IPS DF 6.9 (cell line): Measurements from ENCODE around the gene COA1.

ENCODE experiments used
- DNase-seq: peaks from one replicate; pipeline ENCODE4 v3.0.0-alpha.2; 2013; ENCODE audit warnings: low read depth, low spot score
- H3K27ac ChIP-seq: one replicate; pipeline ENCODE4 v1.5.1; 2013; ENCODE audit warnings: low read length, control low read depth
- H3K27me3 ChIP-seq: 2 replicates; pipeline ENCODE4 v1.6.1; 2013; ENCODE audit warnings: mild to moderate bottlenecking, low read length; ENCODE audit not compliant: control insufficient read depth, insufficient read depth
- H3K36me3 ChIP-seq: 2 replicates; pipeline ENCODE4 v1.6.1; 2013; ENCODE audit warnings: low read length; ENCODE audit not compliant: control insufficient read depth, insufficient read depth
- H3K4me1 ChIP-seq: 2 replicates; pipeline ENCODE4 v1.6.1; 2013; ENCODE audit warnings: low read length; ENCODE audit not compliant: control insufficient read depth, insufficient read depth
- H3K4me3 ChIP-seq: 2 replicates; pipeline ENCODE4 v1.5.1; 2013; ENCODE audit warnings: mild to moderate bottlenecking, low read length
- H3K9me3 ChIP-seq: 2 replicates; pipeline ENCODE4 v1.6.1; 2013; ENCODE audit warnings: low read length, inconsistent platforms; ENCODE audit not compliant: control insufficient read depth, insufficient read depth
- WGBS: extraction: QIAGEN DNeasy Blood & Tissue Kit; methylation state at CpG from one replicate; pipeline ENCODE4 v1.1.7; 2013; ENCODE audit warnings: mixed read lengths, missing lambda C conversion rate; ENCODE audit not compliant: insufficient read length, insufficient coverage; 5-methylcytosine and 5-hydroxymethylcytosine counted together

The COA1 gene

GRCh38 chr7:43593010-43593409 is 136.3 kb downstream of the COA1 start:
- DNase-seq = no peak
- no peak overlapping the region for H3K4me3 ChIP-seq

GRCh38 chr7:43592326-43592725 is 137.0 kb downstream of the COA1 start:
- H3K27me3 ChIP-seq = no peaks in the 10 kb centered on the region
- no peak for DNase-seq
- no peaks in the 10 kb centered on the region for H3K9me3 ChIP-seq
- no CpG with 5 or more reads among the region's 3 CpGs for WGBS
- no peaks in the 10 kb centered on the region for H3K4me1 ChIP-seq
- no peak overlapping the region for H3K4me3 ChIP-seq
- no peak overlapping the region for H3K27ac ChIP-seq
- H3K36me3 ChIP-seq = no peaks in the 10 kb centered on the region

More at GRCh38 chr7:43593010-43593409, 136.3 kb downstream of the COA1 start:
- Histone ChIP-seq H3K9me3 (no peaks in the 10 kb centered on the region), H3K4me1 (no peaks in the 10 kb centered on the region), H3K27ac (no peak overlapping the region), H3K27me3 (no peaks in the 10 kb centered on the region), H3K36me3 (no peaks in the 10 kb centered on the region)
- no CpG with 5 or more reads among the region's 1 CpG for WGBS

- no peak for DNase-seq
- Histone ChIP-seq H3K36me3 (no peaks in the 10 kb centered on the region), H3K9me3 (no peaks in the 10 kb centered on the region), H3K27me3 (no peaks in the 10 kb centered on the region), H3K4me1 (no peaks in the 10 kb centered on the region), H3K27ac (no peak overlapping the region), H3K4me3 (no peak overlapping the region)
- no CpG with 5 or more reads among the region's 4 CpGs for WGBS
These were observed 137.7 kb downstream of the COA1 start for GRCh38 chr7:43591558-43592180.

- no peak overlapping the region for H3K27ac ChIP-seq
- DNase-seq = no peak
- no peak overlapping the region for H3K4me3 ChIP-seq
- no peaks in the 10 kb centered on the region for H3K36me3 ChIP-seq
- no peaks in the 10 kb centered on the region for H3K27me3 ChIP-seq
- no peaks in the 10 kb centered on the region for H3K4me1 ChIP-seq
- no peaks in the 10 kb centered on the region for H3K9me3 ChIP-seq
- no CpG with 5 or more reads among the region's 2 CpGs for WGBS
These were observed 138.3 kb downstream of the COA1 start for GRCh38 chr7:43590862-43591557.

- no peak overlapping the region for H3K27ac ChIP-seq
- no peak for DNase-seq
- no peak overlapping the region for H3K4me3 ChIP-seq
- no peaks in the 10 kb centered on the region for H3K9me3 ChIP-seq
- no peaks in the 10 kb centered on the region for H3K36me3 ChIP-seq
- no peaks in the 10 kb centered on the region for H3K27me3 ChIP-seq
- 0 out of 2 replicates have a peak, but pooled peaks cover under 1% of the 10 kb centered on the region for H3K4me1 ChIP-seq
- no CpG with 5 or more reads among the region's 3 CpGs for WGBS
These were observed 139.6 kb downstream of the COA1 start for GRCh38 chr7:43589728-43590127.
